Caco-2 (cell line): Measurements from ENCODE around the gene ACOXL. TPM values are rescaled to one million over a fixed set of nuclear protein-coding genes. Genes with fewer than 3 reads are reported as not detected.

Experiments used
- BruUV-seq: library from RNA; stranded (reverse); fragments of 400-500 nt; replicated peaks from 2 replicates; lab custom pipeline; 2021; lab: Mats Ljungman, UMichigan
- CTCF ChIA-PET: fragments of 300-600 bp; sonication (Branson Sonifier 250); formaldehyde crosslinking; loops from one replicate; lab custom pipeline; 2022; ENCODE audit warnings: antibody characterized with exemption; lab: Charles Lee
- POLR2A ChIA-PET: fragments of 300-600 bp; sonication (Branson Sonifier 250); formaldehyde crosslinking; loops from one replicate; lab custom pipeline; 2022; ENCODE audit warnings: antibody characterized with exemption; lab: Charles Lee
- DNase-seq, 2 experiments: peaks; one replicate each; pipeline versions ENCODE4 v3.0.0 to v3.0.0-alpha.2; 2020 to 2022
- H3K27me3 ChIP-seq: replicated peaks from 2 replicates; pipeline ENCODE4 v1.6.0; 2011; ENCODE audit warnings: low read length; ENCODE audit not compliant: control insufficient read depth, insufficient read depth
- H3K36me3 ChIP-seq: 2 replicates; pipeline ENCODE4 v1.5.1; 2011; ENCODE audit warnings: low read length; ENCODE audit not compliant: control insufficient read depth, insufficient read depth
- H3K4me1 ChIP-seq: fragments of 250-450 bp; sonication (Bioruptor Pico); 2 replicates; pipeline ENCODE4 v1.5.1; 2020; ENCODE audit warnings: mild to moderate bottlenecking
- H3K4me3 ChIP-seq: 2 replicates; pipeline ENCODE4 v1.5.1; 2011; ENCODE audit warnings: low read depth, mild to moderate bottlenecking, control low read depth, low read length
- H3K9me3 ChIP-seq: fragments of 250-450 bp; sonication (Bioruptor Pico); 2 replicates; pipeline ENCODE4 v1.5.1; 2020; ENCODE audit warnings: mild to moderate bottlenecking, moderate library complexity
- H3K27ac Mint-ChIP-seq: one replicate; pipeline ENCODE4 v1.8.0; 2022; ENCODE audit warnings: mixed read lengths; ENCODE audit not compliant: unreplicated experiment
- H3K27me3 Mint-ChIP-seq: one replicate; pipeline ENCODE4 v1.8.0; 2022; ENCODE audit warnings: mixed read lengths; ENCODE audit not compliant: insufficient read depth, unreplicated experiment
- H3K36me3 Mint-ChIP-seq: one replicate; pipeline ENCODE4 v1.8.0; 2022; ENCODE audit warnings: mild to moderate bottlenecking, mixed read lengths; ENCODE audit not compliant: insufficient read depth, unreplicated experiment
- H3K4me1 Mint-ChIP-seq: one replicate; pipeline ENCODE4 v1.8.0; 2022; ENCODE audit warnings: low read depth, mixed read lengths; ENCODE audit not compliant: unreplicated experiment
- H3K4me3 Mint-ChIP-seq: one replicate; pipeline ENCODE4 v1.8.0; 2022; ENCODE audit warnings: mild to moderate bottlenecking, moderate library complexity, mixed read lengths; ENCODE audit not compliant: unreplicated experiment
- H3K9me3 Mint-ChIP-seq: one replicate; pipeline ENCODE4 v1.8.0; 2022; ENCODE audit warnings: mixed read lengths; ENCODE audit not compliant: unreplicated experiment
- intact Hi-C: fragments of 100-400 bp; cut with micrococcal nuclease; formaldehyde crosslinking; loops from one replicate; pipeline ENCODE4 v1.10.0; 2022; ENCODE audit not compliant: unreplicated experiment
- total RNA-seq: library from RNA; stranded (reverse); gene quantifications from 2 replicates; pipeline ENCODE4 v1.2.3, GENCODE V29; 2022
- TF ChIP-seq, protein P1 (sequence below), 2 experiments: fragments of 200-600 bp in 1 of 2; IDR thresholded peaks; 1 replicate in 1 of 2; 2 replicates in 1 of 2; pipeline versions ENCODE4 v1.5.1 to v1.8.0; 2011 to 2022; ENCODE audit warnings: antibody characterized with exemption in 1 of 2, control low read depth in 1 of 2, inconsistent platforms in 1 of 2, low read depth in 1 of 2, low read length in 1 of 2, mild to moderate bottlenecking in 1 of 2, moderate library complexity in 1 of 2; ENCODE audit not compliant: insufficient read depth in 1 of 2, severe bottlenecking in 1 of 2, unreplicated experiment in 1 of 2

The ACOXL gene
- total RNA-seq, 1 experiment from 2014 or later = 2.6 TPM

- ChIA-PET CTCF (no interaction called here), POLR2A (no interaction called here)
- no peaks in the 10 kb centered on the region for H3K4me1 ChIP-seq
- Mint-ChIP-seq H3K9me3 (peaks cover 14% of the 10 kb centered on the region), H3K36me3 (no peaks in the 10 kb centered on the region), H3K27ac (no peak overlapping the region), H3K4me3 (no peak overlapping the region), H3K4me1 (no peaks in the 10 kb centered on the region), H3K27me3 (peaks cover 2% of the 10 kb centered on the region)
- no TSS peak for BruUV-seq
- no peak overlapping the region for H3K4me3 ChIP-seq
- TF ChIP-seq, protein P1, sequence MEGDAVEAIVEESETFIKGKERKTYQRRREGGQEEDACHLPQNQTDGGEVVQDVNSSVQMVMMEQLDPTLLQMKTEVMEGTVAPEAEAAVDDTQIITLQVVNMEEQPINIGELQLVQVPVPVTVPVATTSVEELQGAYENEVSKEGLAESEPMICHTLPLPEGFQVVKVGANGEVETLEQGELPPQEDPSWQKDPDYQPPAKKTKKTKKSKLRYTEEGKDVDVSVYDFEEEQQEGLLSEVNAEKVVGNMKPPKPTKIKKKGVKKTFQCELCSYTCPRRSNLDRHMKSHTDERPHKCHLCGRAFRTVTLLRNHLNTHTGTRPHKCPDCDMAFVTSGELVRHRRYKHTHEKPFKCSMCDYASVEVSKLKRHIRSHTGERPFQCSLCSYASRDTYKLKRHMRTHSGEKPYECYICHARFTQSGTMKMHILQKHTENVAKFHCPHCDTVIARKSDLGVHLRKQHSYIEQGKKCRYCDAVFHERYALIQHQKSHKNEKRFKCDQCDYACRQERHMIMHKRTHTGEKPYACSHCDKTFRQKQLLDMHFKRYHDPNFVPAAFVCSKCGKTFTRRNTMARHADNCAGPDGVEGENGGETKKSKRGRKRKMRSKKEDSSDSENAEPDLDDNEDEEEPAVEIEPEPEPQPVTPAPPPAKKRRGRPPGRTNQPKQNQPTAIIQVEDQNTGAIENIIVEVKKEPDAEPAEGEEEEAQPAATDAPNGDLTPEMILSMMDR (IDR thresholded peaks at IDR 0.05; ENCODE audit: insufficient read depth in 1 of 2, low read depth in 1 of 2, low read length in 1 of 2, severe bottlenecking in 1 of 2, unreplicated experiment in 1 of 2) = no peak
- intact Hi-C loops = no loop called here
- no peaks in the 10 kb centered on the region for H3K9me3 ChIP-seq
- no peaks in the 10 kb centered on the region for H3K36me3 ChIP-seq
- no peak for DNase-seq
- H3K27me3 ChIP-seq = no peaks in the 10 kb centered on the region
Measured at GRCh38 chr2:110883406-110883805, 151.0 kb downstream of the ACOXL start.

- peaks cover 2% of the 10 kb centered on the region for H3K27me3 Mint-ChIP-seq
- H3K9me3 Mint-ChIP-seq = peaks cover 12% of the 10 kb centered on the region
- no peaks in the 10 kb centered on the region for H3K4me1 Mint-ChIP-seq
- H3K36me3 Mint-ChIP-seq = no peaks in the 10 kb centered on the region
- Histone ChIP-seq H3K27me3 (no peaks in the 10 kb centered on the region), H3K36me3 (no peaks in the 10 kb centered on the region), H3K4me3 (no peak overlapping the region), H3K4me1 (no peaks in the 10 kb centered on the region), H3K9me3 (no peaks in the 10 kb centered on the region)
- BruUV-seq = no TSS peak
- H3K4me3 Mint-ChIP-seq = no peak overlapping the region
- CTCF ChIA-PET = no interaction called here
- no peak for DNase-seq
- intact Hi-C loops = no loop called here
- TF ChIP-seq, protein P1 (IDR thresholded peaks at IDR 0.05; ENCODE audit: insufficient read depth in 1 of 2, low read depth in 1 of 2, low read length in 1 of 2, severe bottlenecking in 1 of 2, unreplicated experiment in 1 of 2) = no peak
- H3K27ac Mint-ChIP-seq = no peak overlapping the region
- POLR2A ChIA-PET = no interaction called here
Measured at GRCh38 chr2:110885256-110885655, 152.9 kb downstream of the ACOXL start.

- no peaks in the 10 kb centered on the region for H3K36me3 ChIP-seq
- BruUV-seq = no TSS peak
- ChIA-PET CTCF (no interaction called here), POLR2A (no interaction called here)
- Mint-ChIP-seq H3K27me3 (no peaks in the 10 kb centered on the region), H3K36me3 (no peaks in the 10 kb centered on the region), H3K4me3 (no peak overlapping the region), H3K4me1 (no peaks in the 10 kb centered on the region), H3K9me3 (peaks cover 2% of the 10 kb centered on the region), H3K27ac (no peak overlapping the region)
- no peaks in the 10 kb centered on the region for H3K9me3 ChIP-seq
- TF ChIP-seq, protein P1 (IDR thresholded peaks at IDR 0.05; ENCODE audit: insufficient read depth in 1 of 2, low read depth in 1 of 2, low read length in 1 of 2, severe bottlenecking in 1 of 2, unreplicated experiment in 1 of 2) = no peak
- intact Hi-C loops = no loop called here
- no peaks in the 10 kb centered on the region for H3K4me1 ChIP-seq
- H3K27me3 ChIP-seq = no peaks in the 10 kb centered on the region
- no peak for DNase-seq
- no peak overlapping the region for H3K4me3 ChIP-seq
Measured at GRCh38 chr2:110886826-110887573, 154.6 kb downstream of the ACOXL start.
